Heart right ventricle (tissue), 16 donors: ENCODE data around the gene MBIP. TPM values are rescaled to one million over a fixed set of nuclear protein-coding genes. Genes with fewer than 3 reads are reported as not detected.

Experiments
- ATAC-seq, 8 donors: fragments of 200-7000 bp; cut with Tn5 transposase; one replicate each; pipeline ENCODE4 v1.9.1; 2020; ENCODE audit warnings: mild to moderate bottlenecking in 8 of 8, moderate library complexity in 8 of 8, moderate number of reproducible peaks in 1 of 8
- DNase-seq, 2 donors: peaks; one replicate each; pipeline ENCODE4 v3.0.0-alpha.2; 2020
- H3K27ac ChIP-seq, 10 donors: fragments of 200-600 bp; sonication (generic) in 2 of 10; one replicate each; pipeline versions ENCODE4 v1.5.0 to v1.8.0; 2020 to 2022; ENCODE audit warnings: mild to moderate bottlenecking in 3 of 10
- H3K27me3 ChIP-seq, 7 donors: fragments of 200-600 bp; one replicate each; pipeline ENCODE4 v1.8.0; 2021 to 2022; ENCODE audit warnings: mild to moderate bottlenecking in 2 of 7
- H3K36me3 ChIP-seq, 9 donors: fragments of 200-600 bp; sonication (generic) in 1 of 9; one replicate each; pipeline versions ENCODE4 v1.5.0 to v1.8.0; 2020 to 2022; ENCODE audit warnings: mild to moderate bottlenecking in 2 of 9
- H3K4me1 ChIP-seq, 9 donors: fragments of 200-600 bp; sonication (generic) in 1 of 9; one replicate each; pipeline versions ENCODE4 v1.5.0 to v1.8.0; 2020 to 2022; ENCODE audit warnings: mild to moderate bottlenecking in 4 of 9
- H3K4me3 ChIP-seq, 10 donors: fragments of 200-600 bp; sonication (generic) in 2 of 10; one replicate each; pipeline versions ENCODE4 v1.5.0 to v1.8.0; 2020 to 2022; ENCODE audit warnings: mild to moderate bottlenecking in 7 of 10, moderate library complexity in 2 of 10
- H3K9me3 ChIP-seq, 11 donors: fragments of 200-600 bp in 10 of 11; sonication (generic) in 2 of 11; one replicate each; pipeline versions ENCODE4 v1.5.0 to v1.8.0; 2013 to 2022; ENCODE audit warnings: mild to moderate bottlenecking in 2 of 11, control low read depth in 1 of 11, moderate library complexity in 1 of 11
- CTCF ChIP-seq, 9 donors: fragments of 200-600 bp; sonication (generic) in 2 of 9; IDR thresholded peaks; one replicate each; pipeline versions ENCODE4 v1.5.0 to v1.8.0; 2021 to 2022; ENCODE audit warnings: antibody characterized with exemption in 9 of 9, mild to moderate bottlenecking in 5 of 9, moderate library complexity in 1 of 9
- WGBS, 2 donors: extraction: QIAGEN DNeasy Blood & Tissue Kit; methylation state at CpG; one replicate each; pipeline ENCODE4 v1.1.7; 2013; ENCODE audit warnings: inconsistent platforms in 1 of 2; 5-methylcytosine and 5-hydroxymethylcytosine counted together
- intact Hi-C, 10 donors: fragments of 100-400 bp; cut with DNase I; formaldehyde crosslinking; loops; one replicate each; pipeline versions ENCODE4 v1.11.1 to v1.14.2; 2022
- polyA plus RNA-seq, 2 donors: library from polyadenylated mRNA; stranded (reverse); fragments of 200-250 nt; gene quantifications; one replicate each; pipeline ENCODE4 v1.2.3, GENCODE V29; 2013
- total RNA-seq, 10 donors: library from RNA; stranded (reverse); fragmentation: NEBNext Ultra II Directional in 3 of 10; extraction: Animal tissue kit (Norgen Biotek cat#: 25700) in 3 of 10; gene quantifications; one replicate each; pipeline versions ENCODE4 v1.2.1 to v1.2.4, GENCODE V29; 2021 to 2023
- donor health status: Arrhythmogenic right ventricular cardiomyopathy.
- donor health status: ischemic (EF 13 %, LVEDD 7.1; RV severe dilation, severe dysfunction).
- donor health status: healthy with polysubstance abuse.
- donor health status: DM: no; HTN: yes; CAD: no.
- donor health status: DM: no; HTN: no; CAD: no.
- donor health status: ischemic (EF 25% LVEDD 6.9; RV normal size, moderate dysfunction).
- donor health status: ischemic (EF 25% LVEDD 5.7; RV mildly dilated, moderate dysfunction).
- donor health status: healthy.
- donor health status: DM: yes; HTN: yes; CAD: no.
- donor health status: Ischemic cardiomyopathy.
- donor health status: ischemic (EF 35%, LVEDD 5.7; RV mildly dilated, moderate dysfunction).
- donor health status: nonischemic (EF 11% LVEDD 7.7; RV severe dilation, severe dysfunction).
- donor health status: DM: yes; HTN: yes; CAD: no.
- donor health status: PGD.
- donor health status: ischemic (EF 29% LVEDD 5.4; RV normal size, mild dysfunction).
- donor health status: nonischemic (EF 23%, LVEDD 6.1; RV moderate dilation, normal function).

MBIP gene
- total and polyA plus RNA-seq, 12 donors, result 8.2 to 15.1 (median 10.2) TPM

DNA sequence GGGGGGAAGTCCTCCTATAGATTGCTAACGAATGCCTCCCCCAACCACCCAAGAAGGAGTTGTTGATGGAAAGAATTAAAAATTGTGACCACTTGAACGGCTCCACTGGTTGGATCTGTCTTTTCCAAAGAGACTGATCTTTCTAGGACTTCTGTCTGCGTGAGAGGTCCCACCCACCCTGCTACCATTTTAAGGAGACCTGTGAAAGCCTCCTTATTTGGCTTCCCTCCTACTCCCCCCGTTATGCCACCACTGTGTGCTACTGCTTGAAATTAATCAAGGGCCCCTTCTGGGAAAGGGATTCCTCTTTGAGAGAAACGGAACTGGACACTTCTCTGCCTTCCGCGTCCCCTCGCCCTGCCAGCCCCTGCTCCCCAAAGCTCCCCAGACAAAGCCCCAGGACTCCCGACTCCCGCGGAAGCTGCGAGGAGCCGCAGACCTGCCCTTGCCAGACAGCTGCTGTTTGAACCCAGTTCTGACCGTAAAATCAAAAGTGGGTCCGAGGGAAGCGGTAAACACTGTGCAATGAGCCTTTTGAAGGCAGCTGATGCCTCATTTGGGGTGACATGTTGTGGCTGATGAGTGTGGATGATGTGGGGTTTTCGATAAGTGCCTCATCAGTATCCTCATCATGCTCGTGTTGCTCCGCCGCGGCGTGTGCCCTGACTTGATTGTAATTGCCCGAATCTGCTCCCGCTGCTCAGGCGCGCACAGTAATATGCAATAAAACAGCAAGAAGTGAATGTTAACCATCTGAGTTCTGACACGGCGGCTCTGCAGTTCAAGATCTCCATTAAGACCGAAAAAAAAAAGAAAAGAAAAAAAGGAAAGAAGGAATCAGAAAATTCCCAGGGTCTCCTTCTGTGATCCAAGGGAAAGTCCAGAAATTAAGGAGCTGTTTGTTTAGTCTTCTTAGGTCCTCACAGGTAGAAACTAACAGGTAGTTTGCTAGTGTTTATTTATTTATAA lies 48.2 kb downstream of the MBIP start:
- ATAC-seq (peak in 1 of 8 donors; percentile 34), DNase-seq (no peak)
- no peaks in the 10 kb centered on the region for H3K9me3 ChIP-seq
- H3K4me1 ChIP-seq, result peaks cover 0 to 12% (median 9%) of the 10 kb centered on the region in 9 donors
- intact Hi-C loops, result no loop called here
- TF ChIP-seq CTCF (IDR thresholded peaks at IDR 0.05), result no peak
- H3K27me3 ChIP-seq, result peaks cover 0 to 71% (median 61%) of the 10 kb centered on the region in 7 donors
- no peak overlapping the region for H3K27ac ChIP-seq
- H3K4me3 ChIP-seq, result peak overlapping the region in 6 of 10 donors; percentile 22 to 39 (median 30)
- WGBS, 2 donors, result 3 to 6% methylated on average over 29 of the region's 29 CpGs
- no peaks in the 10 kb centered on the region for H3K36me3 ChIP-seq

DNA sequence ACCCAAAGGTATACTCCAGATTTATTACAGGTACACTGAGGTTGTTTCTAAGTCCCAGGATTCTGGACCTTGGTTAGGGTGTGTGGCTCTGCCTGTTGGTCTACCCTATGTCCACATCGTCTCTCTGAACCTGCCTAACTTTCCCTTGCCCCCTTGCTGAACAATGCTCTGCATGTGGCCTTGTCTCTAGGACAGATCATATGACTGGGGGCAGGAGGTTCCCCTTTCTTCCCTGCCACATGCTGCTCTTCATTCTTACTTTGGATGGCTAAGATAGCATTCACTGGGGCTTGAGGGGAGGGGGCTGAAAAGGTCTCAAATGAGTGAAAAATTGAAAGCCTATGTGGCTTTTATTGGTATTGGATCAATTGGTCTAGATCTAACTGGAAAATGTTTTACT lies 49.2 kb downstream of the MBIP start:
- Histone ChIP-seq H3K4me1 (peaks cover 0 to 12% (median 9%) of the 10 kb centered on the region in 9 donors), H3K27ac (no peak overlapping the region), H3K36me3 (no peaks in the 10 kb centered on the region), H3K27me3 (peaks cover 0 to 67% (median 60%) of the 10 kb centered on the region in 7 donors), H3K4me3 (no peak overlapping the region), H3K9me3 (no peaks in the 10 kb centered on the region)
- 20 to 33% methylated on average over 1 of the region's 1 CpG for WGBS, 2 donors
- DNase-seq, result no peak
- ATAC-seq, result no peak
- no peak for TF ChIP-seq CTCF (IDR thresholded peaks at IDR 0.05)
- intact Hi-C loops, result no loop called here

- intact Hi-C loops, result no loop called here
- TF ChIP-seq CTCF (IDR thresholded peaks at IDR 0.05), result no peak
- no peak for ATAC-seq
- Histone ChIP-seq H3K4me3 (no peak overlapping the region), H3K27ac (no peak overlapping the region), H3K27me3 (peaks cover 0 to 58% (median 53%) of the 10 kb centered on the region in 7 donors), H3K36me3 (no peaks in the 10 kb centered on the region), H3K9me3 (no peaks in the 10 kb centered on the region), H3K4me1 (peaks cover 0 to 12% (median 9%) of the 10 kb centered on the region in 9 donors)
- 68 to 88% methylated on average over 2 of the region's 2 CpGs for WGBS, 2 donors
- no peak for DNase-seq
Observed at GRCh38 chr14:36270191-36270590, 50.2 kb downstream of the MBIP start.

DNA sequence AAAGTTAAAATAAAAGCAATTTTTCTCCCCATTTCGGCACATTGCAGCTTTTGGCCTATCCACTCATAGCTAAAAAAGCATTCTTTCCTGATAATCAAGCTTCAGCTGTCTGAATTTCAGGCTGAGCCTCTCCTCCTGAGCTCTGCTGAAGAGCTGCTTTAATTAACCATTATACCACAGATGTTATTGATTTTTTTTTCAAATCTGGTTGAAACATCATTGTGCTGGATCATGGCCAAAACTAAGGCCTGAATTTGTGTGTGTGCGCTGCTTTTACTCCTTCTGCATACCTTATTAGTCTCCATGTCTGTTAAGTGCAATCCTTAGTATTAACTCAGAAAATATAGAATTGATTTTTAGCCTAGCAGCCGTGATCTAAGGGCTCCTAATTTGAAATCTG lies 52.3 kb downstream of the MBIP start:
- Histone ChIP-seq H3K27ac (no peak overlapping the region), H3K27me3 (peaks cover 0 to 38% (median 34%) of the 10 kb centered on the region in 7 donors)
- intact Hi-C loops, result no loop called here

More for the DNA sequence above, 52.3 kb downstream of the MBIP start:
- TF ChIP-seq CTCF (IDR thresholded peaks at IDR 0.05), result no peak
- no peaks in the 10 kb centered on the region for H3K9me3 ChIP-seq
- H3K4me1 ChIP-seq, result peaks cover 0 to 12% (median 9%) of the 10 kb centered on the region in 9 donors
- DNase-seq, result no peak
- no peak overlapping the region for H3K4me3 ChIP-seq
- ATAC-seq, result no peak
- H3K36me3 ChIP-seq, result no peaks in the 10 kb centered on the region
- 73 to 83% methylated on average over 3 of the region's 3 CpGs for WGBS, 2 donors
